Gastroesophageal sphincter (tissue), 4 donors: ENCODE results near the gene VANGL2. TPM values are rescaled to one million over a fixed set of nuclear protein-coding genes. Genes with fewer than 3 reads are reported as not detected.

Experiments
- ATAC-seq: fragments of 150-250 bp; one replicate; pipeline ENCODE4 v1.9.1; 2016; ENCODE audit warnings: mild to moderate bottlenecking, moderate library complexity
- H3K27ac ChIP-seq, 4 donors: fragments of 200-600 bp; sonication (generic) in 3 of 4; 1 replicate in 3 of 4; 2 replicates in 1 of 4; pipeline ENCODE4 v1.5.1; 2016 to 2019
- H3K27me3 ChIP-seq: fragments of 200-600 bp; sonication (generic); one replicate; pipeline ENCODE4 v1.5.1; 2019
- H3K36me3 ChIP-seq, 2 donors: fragments of 200-600 bp; sonication (generic); one replicate each; pipeline ENCODE4 v1.5.1; 2019; ENCODE audit warnings: control low read depth in 1 of 2
- H3K4me1 ChIP-seq, 3 donors: fragments of 200-600 bp; sonication (generic); 1 replicate in 2 of 3; 2 replicates in 1 of 3; pipeline ENCODE4 v1.5.1; 2016 to 2019; ENCODE audit warnings: control low read depth in 2 of 3
- H3K4me3 ChIP-seq, 2 donors: fragments of 200-600 bp; sonication (generic); one replicate each; pipeline ENCODE4 v1.5.1; 2019; ENCODE audit warnings: mild to moderate bottlenecking in 1 of 2, moderate library complexity in 1 of 2
- H3K9me3 ChIP-seq, 3 donors: fragments of 200-600 bp; sonication (generic); one replicate each; pipeline ENCODE4 v1.5.1; 2017 to 2019; ENCODE audit warnings: control low read depth in 2 of 3
- EP300 ChIP-seq: sonication (generic); formaldehyde crosslinking; IDR thresholded peaks from one replicate; pipeline ENCODE4 v1.6.1; 2017; ENCODE audit warnings: antibody characterized with exemption, mild to moderate bottlenecking
- POLR2A ChIP-seq, 2 donors: fragments of 450-650 bp; IDR thresholded peaks; one replicate each; pipeline ENCODE4 v1.6.1; 2017; ENCODE audit warnings: antibody characterized with exemption in 2 of 2, mild to moderate bottlenecking in 2 of 2, moderate library complexity in 1 of 2
- POLR2AphosphoS5 ChIP-seq: sonication (generic); formaldehyde crosslinking; IDR thresholded peaks from one replicate; pipeline ENCODE4 v1.6.1; 2017; ENCODE audit warnings: antibody characterized with exemption
- WGBS, 2 donors: methylation state at CpG; one replicate each; pipeline ENCODE4 v1.1.5; 2018; ENCODE audit warnings: low coverage in 1 of 2; 5-methylcytosine and 5-hydroxymethylcytosine counted together
- total RNA-seq, 4 donors: library from RNA; depleted of rRNA; stranded (reverse); fragments of >200 nt; gene quantifications; one replicate each; pipeline ENCODE4 v1.1.0, GENCODE V29; 2016
- TF ChIP-seq, protein P1 (sequence below), 4 experiments: fragments of 200-600 bp in 2 of 4; fragments of 450-650 bp in 2 of 4; sonication (generic) in 1 of 4; IDR thresholded peaks; one replicate each; pipeline ENCODE4 v1.5.1; 2017 to 2019; ENCODE audit warnings: antibody characterized with exemption in 4 of 4, mild to moderate bottlenecking in 2 of 4, moderate library complexity in 2 of 4

Gene VANGL2
- total RNA-seq, 4 donors from 2014 or later, result 0.62 to 8.5 (median 4.3) TPM

DNA sequence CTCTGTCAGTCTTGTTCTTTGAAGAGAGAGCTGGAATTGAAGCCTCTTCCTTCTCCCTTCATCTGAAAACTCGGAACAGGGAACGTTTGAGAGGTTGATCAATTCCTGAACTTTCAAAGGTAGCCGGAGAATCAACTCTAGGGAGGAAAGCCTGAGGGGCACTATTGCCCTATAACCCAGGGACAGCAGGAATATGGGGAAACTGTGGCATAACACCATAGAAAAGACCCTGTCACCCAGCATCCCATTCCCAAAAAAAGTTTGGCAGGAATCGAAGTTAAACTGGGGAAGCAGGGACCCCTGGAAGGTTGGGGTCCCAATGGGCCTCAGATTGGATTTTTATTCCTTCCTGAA is 38.6 kb upstream of the VANGL2 start:
- no peaks in the 10 kb centered on the region for H3K4me1 ChIP-seq
- peaks cover 8% of the 10 kb centered on the region for H3K27me3 ChIP-seq
- H3K9me3 ChIP-seq, result no peaks in the 10 kb centered on the region
- H3K4me3 ChIP-seq, result no peak overlapping the region
- peaks cover 0 to 42% of the 10 kb centered on the region in 2 donors for H3K36me3 ChIP-seq
- H3K27ac ChIP-seq, result no peak overlapping the region
- TF ChIP-seq POLR2AphosphoS5 (no peak), POLR2A (IDR thresholded peaks at IDR 0.05) (no peak), EP300 (no peak)
- TF ChIP-seq, protein P1, sequence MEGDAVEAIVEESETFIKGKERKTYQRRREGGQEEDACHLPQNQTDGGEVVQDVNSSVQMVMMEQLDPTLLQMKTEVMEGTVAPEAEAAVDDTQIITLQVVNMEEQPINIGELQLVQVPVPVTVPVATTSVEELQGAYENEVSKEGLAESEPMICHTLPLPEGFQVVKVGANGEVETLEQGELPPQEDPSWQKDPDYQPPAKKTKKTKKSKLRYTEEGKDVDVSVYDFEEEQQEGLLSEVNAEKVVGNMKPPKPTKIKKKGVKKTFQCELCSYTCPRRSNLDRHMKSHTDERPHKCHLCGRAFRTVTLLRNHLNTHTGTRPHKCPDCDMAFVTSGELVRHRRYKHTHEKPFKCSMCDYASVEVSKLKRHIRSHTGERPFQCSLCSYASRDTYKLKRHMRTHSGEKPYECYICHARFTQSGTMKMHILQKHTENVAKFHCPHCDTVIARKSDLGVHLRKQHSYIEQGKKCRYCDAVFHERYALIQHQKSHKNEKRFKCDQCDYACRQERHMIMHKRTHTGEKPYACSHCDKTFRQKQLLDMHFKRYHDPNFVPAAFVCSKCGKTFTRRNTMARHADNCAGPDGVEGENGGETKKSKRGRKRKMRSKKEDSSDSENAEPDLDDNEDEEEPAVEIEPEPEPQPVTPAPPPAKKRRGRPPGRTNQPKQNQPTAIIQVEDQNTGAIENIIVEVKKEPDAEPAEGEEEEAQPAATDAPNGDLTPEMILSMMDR (IDR thresholded peaks at IDR 0.05), result no peak
- ATAC-seq, result no peak
- WGBS, 2 donors, result 72 to 80% methylated on average over 1 to 4 of the region's 4 CpGs

DNA sequence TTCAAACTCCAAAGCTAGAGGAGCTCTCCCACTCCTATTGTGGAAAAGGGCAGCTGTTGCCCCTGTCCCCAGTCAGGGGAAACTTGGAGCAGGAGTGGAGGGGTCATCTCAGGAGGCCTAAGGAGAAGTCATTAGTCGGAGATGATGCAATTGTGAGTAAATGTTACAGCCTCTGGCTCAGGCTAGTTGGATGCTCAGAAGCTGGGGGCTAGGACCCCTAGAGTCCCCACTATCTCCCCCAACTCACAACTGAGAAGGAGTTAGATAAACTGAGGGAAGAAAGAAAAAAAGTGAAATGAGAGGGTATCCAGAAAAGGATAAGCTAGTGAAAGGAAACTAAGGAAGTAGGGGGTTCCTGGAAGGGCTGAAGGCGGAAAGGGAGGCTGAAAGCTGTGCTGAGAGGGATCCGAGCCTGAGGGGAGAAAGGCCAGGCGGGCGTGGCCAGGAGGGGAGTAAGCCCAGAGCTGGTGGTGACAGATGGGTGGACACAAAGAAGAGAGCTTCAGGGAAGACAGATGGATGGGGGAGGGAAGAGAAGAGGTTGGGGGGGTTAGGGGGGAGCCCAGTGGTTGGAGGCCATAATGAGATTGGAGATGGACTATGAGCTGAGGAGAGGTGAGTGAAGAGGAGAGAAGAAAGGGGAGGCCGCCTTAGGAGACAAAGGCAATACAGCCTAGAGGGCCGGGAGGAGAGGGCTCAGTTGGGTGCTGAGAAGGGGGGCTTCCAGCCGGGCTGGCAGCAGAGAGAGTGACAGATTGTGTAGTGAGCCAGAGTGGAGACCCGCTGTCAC is 38.0 kb upstream of the VANGL2 start:
- Histone ChIP-seq H3K9me3 (no peaks in the 10 kb centered on the region), H3K36me3 (peaks cover 0 to 37% of the 10 kb centered on the region in 2 donors), H3K27me3 (peaks cover 13% of the 10 kb centered on the region), H3K4me1 (no peaks in the 10 kb centered on the region), H3K4me3 (no peak overlapping the region), H3K27ac (no peak overlapping the region)
- ATAC-seq, result no peak
- 54 to 62% methylated on average over 7 to 9 of the region's 9 CpGs for WGBS, 2 donors
- TF ChIP-seq, protein P1 (IDR thresholded peaks at IDR 0.05), result no peak
- TF ChIP-seq POLR2AphosphoS5 (no peak), EP300 (no peak), POLR2A (IDR thresholded peaks at IDR 0.05) (no peak)

DNA sequence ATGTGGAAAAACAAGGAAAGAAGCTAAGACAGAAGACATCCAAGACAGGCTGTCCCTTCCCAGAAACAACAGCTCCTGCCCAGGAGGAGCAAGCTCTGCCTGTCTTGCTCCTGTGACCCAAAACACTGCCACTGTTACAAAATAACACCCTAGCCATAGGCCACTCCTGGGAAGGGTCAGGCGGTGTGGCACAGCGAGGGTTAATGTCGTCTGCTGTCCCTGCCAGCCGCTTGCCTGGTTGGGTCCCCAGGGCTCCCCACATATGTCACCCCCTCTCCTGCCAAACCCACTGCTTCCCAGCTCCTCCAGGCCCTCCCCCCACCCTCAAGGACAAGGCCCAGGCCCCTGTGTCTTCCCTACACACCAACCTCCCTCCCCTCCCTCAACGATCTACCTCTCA is 37.4 kb upstream of the VANGL2 start:
- Histone ChIP-seq H3K4me3 (no peak overlapping the region), H3K9me3 (no peaks in the 10 kb centered on the region), H3K4me1 (no peaks in the 10 kb centered on the region), H3K27ac (no peak overlapping the region), H3K36me3 (peaks cover 0 to 30% of the 10 kb centered on the region in 2 donors), H3K27me3 (peaks cover 19% of the 10 kb centered on the region)
- WGBS, 2 donors, result 0 to 10% methylated on average over 1 to 2 of the region's 5 CpGs
- ATAC-seq, result no peak
- TF ChIP-seq POLR2A (IDR thresholded peaks at IDR 0.05), result no peak
- TF ChIP-seq EP300, result no peak
- no peak for TF ChIP-seq POLR2AphosphoS5
- TF ChIP-seq, protein P1 (IDR thresholded peaks at IDR 0.05), result no peak

DNA sequence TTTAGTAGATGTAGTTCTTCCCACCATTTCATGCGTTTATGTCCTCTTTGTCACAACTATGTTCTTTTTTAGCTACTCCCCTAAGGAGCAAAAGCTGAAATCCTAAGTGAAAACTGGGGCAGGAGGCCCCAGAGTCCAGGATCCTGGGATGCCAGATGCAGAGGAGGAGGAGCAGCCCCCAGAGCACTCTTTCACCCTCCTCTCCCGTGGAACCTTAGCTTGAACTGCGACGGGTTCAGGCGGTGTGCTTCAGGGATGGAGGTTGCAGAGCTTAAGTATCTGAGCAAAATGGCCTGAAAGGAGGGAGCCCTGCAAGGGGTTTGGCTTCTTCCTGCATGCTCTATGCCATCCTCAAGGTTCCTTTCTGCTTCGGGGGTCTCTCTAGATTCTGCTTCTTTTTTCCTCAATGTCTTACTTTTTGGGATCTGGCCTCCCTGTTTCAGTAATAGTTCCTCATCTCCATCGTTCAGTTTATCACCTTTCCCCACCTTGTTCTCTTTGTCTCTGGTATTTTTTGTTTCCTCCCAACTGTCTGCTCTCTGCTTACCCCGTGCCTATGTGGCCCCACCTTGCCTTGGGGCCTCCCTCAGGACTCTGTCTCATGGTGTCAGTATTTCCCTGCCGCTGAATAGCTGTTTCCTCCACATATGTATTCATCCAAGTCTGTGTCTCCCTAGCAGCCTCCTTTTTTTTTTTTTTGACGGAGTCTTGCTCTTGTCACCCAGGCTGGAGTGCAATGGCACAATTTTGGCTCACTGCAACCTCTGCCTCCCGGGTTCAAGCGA is 36.2 kb upstream of the VANGL2 start:
- H3K27me3 ChIP-seq, result peaks cover 29% of the 10 kb centered on the region
- H3K36me3 ChIP-seq, result peaks cover 0 to 19% of the 10 kb centered on the region in 2 donors
- TF ChIP-seq, protein P1 (IDR thresholded peaks at IDR 0.05), result no peak
- no peak for TF ChIP-seq EP300
- H3K9me3 ChIP-seq, result no peaks in the 10 kb centered on the region
- no peak overlapping the region for H3K27ac ChIP-seq
- H3K4me1 ChIP-seq, result no peaks in the 10 kb centered on the region
- ATAC-seq, result no peak
- no peak overlapping the region for H3K4me3 ChIP-seq
- 57 to 73% methylated on average over 2 to 12 of the region's 12 CpGs for WGBS, 2 donors

DNA sequence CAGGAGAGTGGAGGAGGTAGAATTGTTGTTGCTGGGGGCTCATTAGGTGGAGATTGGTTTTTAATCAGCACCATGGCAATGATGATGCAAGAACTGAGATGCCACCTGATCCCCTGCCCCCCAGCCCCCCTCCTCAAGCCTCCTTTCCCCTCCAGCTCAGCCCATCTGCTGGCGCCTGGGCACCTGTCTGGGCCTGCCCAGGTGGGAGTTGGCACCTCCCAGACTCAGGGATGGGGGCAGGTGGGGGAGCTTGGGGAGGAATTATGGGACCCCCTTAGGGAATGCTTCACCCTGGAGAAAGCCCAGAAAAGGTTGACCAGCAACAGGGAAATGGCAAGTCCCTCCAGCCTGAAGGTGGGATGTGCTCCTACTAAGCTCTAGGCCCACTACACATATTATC is 35.0 kb upstream of the VANGL2 start:
- Histone ChIP-seq H3K36me3 (peaks cover 0 to 7% of the 10 kb centered on the region in 2 donors), H3K27me3 (peaks cover 32% of the 10 kb centered on the region), H3K9me3 (no peaks in the 10 kb centered on the region), H3K4me1 (no peaks in the 10 kb centered on the region), H3K4me3 (no peak overlapping the region), H3K27ac (no peak overlapping the region)
- WGBS, 2 donors, result no CpG with 5 or more reads among the region's 1 CpG
- TF ChIP-seq POLR2A (IDR thresholded peaks at IDR 0.05), result no peak
- no peak for ATAC-seq
